WTC11 (cell line): Measurements from ENCODE around the gene PRND.

Experiments
- IRF2 ChIP-seq: sonication (generic); formaldehyde crosslinking; IDR thresholded peaks from 2 replicates; pipeline ENCODE4 v1.8.0; 2022; ENCODE audit warnings: low read depth, missing genetic modification reagents, borderline replicate concordance
- SMAD3 ChIP-seq: sonication (generic); formaldehyde crosslinking; IDR thresholded peaks from 2 replicates; pipeline ENCODE4 v1.8.0; 2022; ENCODE audit warnings: missing genetic modification reagents, mild to moderate bottlenecking, borderline replicate concordance
- SOX15 ChIP-seq: fragments of 250-450 bp; sonication (Bioruptor Pico); IDR thresholded peaks from 2 replicates; pipeline ENCODE4 v1.9.0; 2021; ENCODE audit warnings: mild to moderate bottlenecking
- TP53 ChIP-seq: sonication (generic); formaldehyde crosslinking; IDR thresholded peaks from 2 replicates; pipeline ENCODE4 v1.8.1; 2023; ENCODE audit warnings: mild to moderate bottlenecking, missing genetic modification reagents
- ZNF317 ChIP-seq: sonication (generic); formaldehyde crosslinking; IDR thresholded peaks from 2 replicates; pipeline ENCODE4 v1.8.1; 2023; ENCODE audit warnings: low read depth, mild to moderate bottlenecking, moderate library complexity, missing genetic modification reagents, borderline replicate concordance
- TF ChIP-seq, protein P1 (sequence below): fragments of 200-600 bp; IDR thresholded peaks from 2 replicates; pipeline ENCODE4 v1.8.0; 2022; ENCODE audit warnings: antibody characterized with exemption
- TF ChIP-seq, protein P2 (sequence below): sonication (generic); formaldehyde crosslinking; IDR thresholded peaks from 2 replicates; pipeline ENCODE4 v1.8.0; 2022; ENCODE audit warnings: mild to moderate bottlenecking, missing genetic modification reagents
- TF ChIP-seq, protein P3 (sequence below): fragments of 250-450 bp; sonication (Bioruptor Pico); IDR thresholded peaks from 2 replicates; pipeline ENCODE4 v1.9.0; 2021; ENCODE audit warnings: mild to moderate bottlenecking, borderline replicate concordance
- TF ChIP-seq, protein P4 (sequence below): sonication (generic); formaldehyde crosslinking; IDR thresholded peaks from 2 replicates; pipeline ENCODE4 v1.8.1; 2023; ENCODE audit warnings: mild to moderate bottlenecking, missing genetic modification reagents, borderline replicate concordance
- TF ChIP-seq, protein P5 (sequence below): sonication (generic); formaldehyde crosslinking; IDR thresholded peaks from 2 replicates; pipeline ENCODE4 v1.8.1; 2022; ENCODE audit warnings: low read depth, mild to moderate bottlenecking, moderate library complexity, missing genetic modification reagents, borderline replicate concordance
- TF ChIP-seq, protein P6 (sequence below): sonication (generic); formaldehyde crosslinking; IDR thresholded peaks from 2 replicates; pipeline ENCODE4 v1.8.0; 2023; ENCODE audit warnings: mild to moderate bottlenecking, missing genetic modification reagents

DNA sequence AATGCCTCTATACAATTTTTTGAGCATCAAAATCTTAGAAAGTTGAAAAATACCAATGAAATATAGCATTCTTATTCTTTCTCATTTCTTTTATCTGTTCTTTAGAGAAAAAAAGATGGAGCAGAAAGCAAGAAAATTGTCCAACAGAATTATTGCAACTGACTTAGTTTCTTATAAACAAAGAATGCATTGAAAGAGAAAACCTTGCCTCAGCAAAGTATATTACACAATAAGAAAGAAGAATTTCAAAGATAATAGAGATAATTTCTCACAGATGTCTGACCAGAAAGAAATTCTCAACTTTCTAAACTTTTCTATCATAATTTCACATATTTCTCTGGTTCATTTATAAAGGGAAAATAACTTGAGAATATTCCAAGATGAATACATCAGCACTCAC is 47.0 kb upstream of the PRND start:
- TF ChIP-seq, protein P1, sequence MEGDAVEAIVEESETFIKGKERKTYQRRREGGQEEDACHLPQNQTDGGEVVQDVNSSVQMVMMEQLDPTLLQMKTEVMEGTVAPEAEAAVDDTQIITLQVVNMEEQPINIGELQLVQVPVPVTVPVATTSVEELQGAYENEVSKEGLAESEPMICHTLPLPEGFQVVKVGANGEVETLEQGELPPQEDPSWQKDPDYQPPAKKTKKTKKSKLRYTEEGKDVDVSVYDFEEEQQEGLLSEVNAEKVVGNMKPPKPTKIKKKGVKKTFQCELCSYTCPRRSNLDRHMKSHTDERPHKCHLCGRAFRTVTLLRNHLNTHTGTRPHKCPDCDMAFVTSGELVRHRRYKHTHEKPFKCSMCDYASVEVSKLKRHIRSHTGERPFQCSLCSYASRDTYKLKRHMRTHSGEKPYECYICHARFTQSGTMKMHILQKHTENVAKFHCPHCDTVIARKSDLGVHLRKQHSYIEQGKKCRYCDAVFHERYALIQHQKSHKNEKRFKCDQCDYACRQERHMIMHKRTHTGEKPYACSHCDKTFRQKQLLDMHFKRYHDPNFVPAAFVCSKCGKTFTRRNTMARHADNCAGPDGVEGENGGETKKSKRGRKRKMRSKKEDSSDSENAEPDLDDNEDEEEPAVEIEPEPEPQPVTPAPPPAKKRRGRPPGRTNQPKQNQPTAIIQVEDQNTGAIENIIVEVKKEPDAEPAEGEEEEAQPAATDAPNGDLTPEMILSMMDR: no peak
- TF ChIP-seq, protein P2, sequence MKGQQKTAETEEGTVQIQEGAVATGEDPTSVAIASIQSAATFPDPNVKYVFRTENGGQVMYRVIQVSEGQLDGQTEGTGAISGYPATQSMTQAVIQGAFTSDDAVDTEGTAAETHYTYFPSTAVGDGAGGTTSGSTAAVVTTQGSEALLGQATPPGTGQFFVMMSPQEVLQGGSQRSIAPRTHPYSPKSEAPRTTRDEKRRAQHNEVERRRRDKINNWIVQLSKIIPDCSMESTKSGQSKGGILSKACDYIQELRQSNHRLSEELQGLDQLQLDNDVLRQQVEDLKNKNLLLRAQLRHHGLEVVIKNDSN (CRISPR knock-in tag): no peak
- no peak for TF ChIP-seq IRF2
- no peak for TF ChIP-seq SMAD3 (CRISPR knock-in tag)
- no peak for TF ChIP-seq TP53 (CRISPR knock-in tag)
- TF ChIP-seq, protein P3, sequence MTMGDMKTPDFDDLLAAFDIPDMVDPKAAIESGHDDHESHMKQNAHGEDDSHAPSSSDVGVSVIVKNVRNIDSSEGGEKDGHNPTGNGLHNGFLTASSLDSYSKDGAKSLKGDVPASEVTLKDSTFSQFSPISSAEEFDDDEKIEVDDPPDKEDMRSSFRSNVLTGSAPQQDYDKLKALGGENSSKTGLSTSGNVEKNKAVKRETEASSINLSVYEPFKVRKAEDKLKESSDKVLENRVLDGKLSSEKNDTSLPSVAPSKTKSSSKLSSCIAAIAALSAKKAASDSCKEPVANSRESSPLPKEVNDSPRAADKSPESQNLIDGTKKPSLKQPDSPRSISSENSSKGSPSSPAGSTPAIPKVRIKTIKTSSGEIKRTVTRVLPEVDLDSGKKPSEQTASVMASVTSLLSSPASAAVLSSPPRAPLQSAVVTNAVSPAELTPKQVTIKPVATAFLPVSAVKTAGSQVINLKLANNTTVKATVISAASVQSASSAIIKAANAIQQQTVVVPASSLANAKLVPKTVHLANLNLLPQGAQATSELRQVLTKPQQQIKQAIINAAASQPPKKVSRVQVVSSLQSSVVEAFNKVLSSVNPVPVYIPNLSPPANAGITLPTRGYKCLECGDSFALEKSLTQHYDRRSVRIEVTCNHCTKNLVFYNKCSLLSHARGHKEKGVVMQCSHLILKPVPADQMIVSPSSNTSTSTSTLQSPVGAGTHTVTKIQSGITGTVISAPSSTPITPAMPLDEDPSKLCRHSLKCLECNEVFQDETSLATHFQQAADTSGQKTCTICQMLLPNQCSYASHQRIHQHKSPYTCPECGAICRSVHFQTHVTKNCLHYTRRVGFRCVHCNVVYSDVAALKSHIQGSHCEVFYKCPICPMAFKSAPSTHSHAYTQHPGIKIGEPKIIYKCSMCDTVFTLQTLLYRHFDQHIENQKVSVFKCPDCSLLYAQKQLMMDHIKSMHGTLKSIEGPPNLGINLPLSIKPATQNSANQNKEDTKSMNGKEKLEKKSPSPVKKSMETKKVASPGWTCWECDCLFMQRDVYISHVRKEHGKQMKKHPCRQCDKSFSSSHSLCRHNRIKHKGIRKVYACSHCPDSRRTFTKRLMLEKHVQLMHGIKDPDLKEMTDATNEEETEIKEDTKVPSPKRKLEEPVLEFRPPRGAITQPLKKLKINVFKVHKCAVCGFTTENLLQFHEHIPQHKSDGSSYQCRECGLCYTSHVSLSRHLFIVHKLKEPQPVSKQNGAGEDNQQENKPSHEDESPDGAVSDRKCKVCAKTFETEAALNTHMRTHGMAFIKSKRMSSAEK (CRISPR knock-in tag): no peak
- TF ChIP-seq, protein P4, sequence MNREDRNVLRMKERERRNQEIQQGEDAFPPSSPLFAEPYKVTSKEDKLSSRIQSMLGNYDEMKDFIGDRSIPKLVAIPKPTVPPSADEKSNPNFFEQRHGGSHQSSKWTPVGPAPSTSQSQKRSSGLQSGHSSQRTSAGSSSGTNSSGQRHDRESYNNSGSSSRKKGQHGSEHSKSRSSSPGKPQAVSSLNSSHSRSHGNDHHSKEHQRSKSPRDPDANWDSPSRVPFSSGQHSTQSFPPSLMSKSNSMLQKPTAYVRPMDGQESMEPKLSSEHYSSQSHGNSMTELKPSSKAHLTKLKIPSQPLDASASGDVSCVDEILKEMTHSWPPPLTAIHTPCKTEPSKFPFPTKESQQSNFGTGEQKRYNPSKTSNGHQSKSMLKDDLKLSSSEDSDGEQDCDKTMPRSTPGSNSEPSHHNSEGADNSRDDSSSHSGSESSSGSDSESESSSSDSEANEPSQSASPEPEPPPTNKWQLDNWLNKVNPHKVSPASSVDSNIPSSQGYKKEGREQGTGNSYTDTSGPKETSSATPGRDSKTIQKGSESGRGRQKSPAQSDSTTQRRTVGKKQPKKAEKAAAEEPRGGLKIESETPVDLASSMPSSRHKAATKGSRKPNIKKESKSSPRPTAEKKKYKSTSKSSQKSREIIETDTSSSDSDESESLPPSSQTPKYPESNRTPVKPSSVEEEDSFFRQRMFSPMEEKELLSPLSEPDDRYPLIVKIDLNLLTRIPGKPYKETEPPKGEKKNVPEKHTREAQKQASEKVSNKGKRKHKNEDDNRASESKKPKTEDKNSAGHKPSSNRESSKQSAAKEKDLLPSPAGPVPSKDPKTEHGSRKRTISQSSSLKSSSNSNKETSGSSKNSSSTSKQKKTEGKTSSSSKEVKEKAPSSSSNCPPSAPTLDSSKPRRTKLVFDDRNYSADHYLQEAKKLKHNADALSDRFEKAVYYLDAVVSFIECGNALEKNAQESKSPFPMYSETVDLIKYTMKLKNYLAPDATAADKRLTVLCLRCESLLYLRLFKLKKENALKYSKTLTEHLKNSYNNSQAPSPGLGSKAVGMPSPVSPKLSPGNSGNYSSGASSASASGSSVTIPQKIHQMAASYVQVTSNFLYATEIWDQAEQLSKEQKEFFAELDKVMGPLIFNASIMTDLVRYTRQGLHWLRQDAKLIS (CRISPR knock-in tag): no peak
- TF ChIP-seq, protein P5, sequence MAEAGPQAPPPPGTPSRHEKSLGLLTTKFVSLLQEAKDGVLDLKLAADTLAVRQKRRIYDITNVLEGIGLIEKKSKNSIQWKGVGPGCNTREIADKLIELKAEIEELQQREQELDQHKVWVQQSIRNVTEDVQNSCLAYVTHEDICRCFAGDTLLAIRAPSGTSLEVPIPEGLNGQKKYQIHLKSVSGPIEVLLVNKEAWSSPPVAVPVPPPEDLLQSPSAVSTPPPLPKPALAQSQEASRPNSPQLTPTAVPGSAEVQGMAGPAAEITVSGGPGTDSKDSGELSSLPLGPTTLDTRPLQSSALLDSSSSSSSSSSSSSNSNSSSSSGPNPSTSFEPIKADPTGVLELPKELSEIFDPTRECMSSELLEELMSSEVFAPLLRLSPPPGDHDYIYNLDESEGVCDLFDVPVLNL: no peak
- TF ChIP-seq ZNF317: no peak
- TF ChIP-seq SOX15 (CRISPR knock-in tag): no peak
- TF ChIP-seq, protein P6, sequence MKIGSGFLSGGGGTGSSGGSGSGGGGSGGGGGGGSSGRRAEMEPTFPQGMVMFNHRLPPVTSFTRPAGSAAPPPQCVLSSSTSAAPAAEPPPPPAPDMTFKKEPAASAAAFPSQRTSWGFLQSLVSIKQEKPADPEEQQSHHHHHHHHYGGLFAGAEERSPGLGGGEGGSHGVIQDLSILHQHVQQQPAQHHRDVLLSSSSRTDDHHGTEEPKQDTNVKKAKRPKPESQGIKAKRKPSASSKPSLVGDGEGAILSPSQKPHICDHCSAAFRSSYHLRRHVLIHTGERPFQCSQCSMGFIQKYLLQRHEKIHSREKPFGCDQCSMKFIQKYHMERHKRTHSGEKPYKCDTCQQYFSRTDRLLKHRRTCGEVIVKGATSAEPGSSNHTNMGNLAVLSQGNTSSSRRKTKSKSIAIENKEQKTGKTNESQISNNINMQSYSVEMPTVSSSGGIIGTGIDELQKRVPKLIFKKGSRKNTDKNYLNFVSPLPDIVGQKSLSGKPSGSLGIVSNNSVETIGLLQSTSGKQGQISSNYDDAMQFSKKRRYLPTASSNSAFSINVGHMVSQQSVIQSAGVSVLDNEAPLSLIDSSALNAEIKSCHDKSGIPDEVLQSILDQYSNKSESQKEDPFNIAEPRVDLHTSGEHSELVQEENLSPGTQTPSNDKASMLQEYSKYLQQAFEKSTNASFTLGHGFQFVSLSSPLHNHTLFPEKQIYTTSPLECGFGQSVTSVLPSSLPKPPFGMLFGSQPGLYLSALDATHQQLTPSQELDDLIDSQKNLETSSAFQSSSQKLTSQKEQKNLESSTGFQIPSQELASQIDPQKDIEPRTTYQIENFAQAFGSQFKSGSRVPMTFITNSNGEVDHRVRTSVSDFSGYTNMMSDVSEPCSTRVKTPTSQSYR (CRISPR knock-in tag): no peak
